ENCODE data around the gene PHPT1.

DNA sequence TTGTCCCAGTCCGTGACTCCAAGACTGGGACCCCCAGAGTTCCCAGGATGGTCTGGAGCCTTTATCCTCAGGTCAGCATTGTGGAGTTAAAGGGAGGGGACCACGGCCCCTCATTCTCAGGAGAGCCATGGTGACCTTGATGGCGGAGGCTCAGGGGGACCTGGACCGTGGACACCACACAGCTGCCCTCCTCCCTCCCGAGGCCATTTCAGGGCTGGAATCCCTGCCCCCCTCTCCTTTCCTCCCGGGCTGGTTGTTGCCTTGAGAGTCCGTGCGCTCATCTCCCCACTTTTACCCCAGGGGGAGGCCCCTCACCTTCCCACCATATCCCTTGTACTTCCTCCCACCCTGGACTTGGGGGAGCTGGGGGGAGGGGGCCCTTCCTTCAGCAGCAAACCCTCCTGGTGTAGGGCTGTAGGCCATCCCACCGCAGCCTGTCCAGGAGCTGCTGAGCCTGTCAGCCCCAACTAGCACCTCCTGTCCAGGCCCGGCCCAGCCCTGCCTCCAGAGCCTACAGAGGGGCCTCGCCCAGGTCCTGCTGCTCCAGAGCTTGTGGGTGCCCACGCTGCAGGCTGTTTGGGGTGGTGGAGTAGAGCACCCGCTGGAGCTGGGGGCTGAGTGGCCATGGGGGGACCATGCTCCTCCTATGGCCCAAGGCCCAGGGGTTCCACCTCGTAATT, 21.3 kb upstream of the PHPT1 start:
- TF ChIP-seq, protein P1, sequence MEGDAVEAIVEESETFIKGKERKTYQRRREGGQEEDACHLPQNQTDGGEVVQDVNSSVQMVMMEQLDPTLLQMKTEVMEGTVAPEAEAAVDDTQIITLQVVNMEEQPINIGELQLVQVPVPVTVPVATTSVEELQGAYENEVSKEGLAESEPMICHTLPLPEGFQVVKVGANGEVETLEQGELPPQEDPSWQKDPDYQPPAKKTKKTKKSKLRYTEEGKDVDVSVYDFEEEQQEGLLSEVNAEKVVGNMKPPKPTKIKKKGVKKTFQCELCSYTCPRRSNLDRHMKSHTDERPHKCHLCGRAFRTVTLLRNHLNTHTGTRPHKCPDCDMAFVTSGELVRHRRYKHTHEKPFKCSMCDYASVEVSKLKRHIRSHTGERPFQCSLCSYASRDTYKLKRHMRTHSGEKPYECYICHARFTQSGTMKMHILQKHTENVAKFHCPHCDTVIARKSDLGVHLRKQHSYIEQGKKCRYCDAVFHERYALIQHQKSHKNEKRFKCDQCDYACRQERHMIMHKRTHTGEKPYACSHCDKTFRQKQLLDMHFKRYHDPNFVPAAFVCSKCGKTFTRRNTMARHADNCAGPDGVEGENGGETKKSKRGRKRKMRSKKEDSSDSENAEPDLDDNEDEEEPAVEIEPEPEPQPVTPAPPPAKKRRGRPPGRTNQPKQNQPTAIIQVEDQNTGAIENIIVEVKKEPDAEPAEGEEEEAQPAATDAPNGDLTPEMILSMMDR (IDR thresholded peaks at IDR 0.05; ENCODE audit: borderline replicate concordance, extremely low read depth, low read length, poor library complexity, severe bottlenecking): no peak
- no peak for TF ChIP-seq EZH2 (IDR thresholded peaks at IDR 0.05; ENCODE audit: borderline replicate concordance, low read depth, low read length, severe bottlenecking)
